Measurements from ENCODE around the gene FGFBP1.

FGFBP1 gene

DNA sequence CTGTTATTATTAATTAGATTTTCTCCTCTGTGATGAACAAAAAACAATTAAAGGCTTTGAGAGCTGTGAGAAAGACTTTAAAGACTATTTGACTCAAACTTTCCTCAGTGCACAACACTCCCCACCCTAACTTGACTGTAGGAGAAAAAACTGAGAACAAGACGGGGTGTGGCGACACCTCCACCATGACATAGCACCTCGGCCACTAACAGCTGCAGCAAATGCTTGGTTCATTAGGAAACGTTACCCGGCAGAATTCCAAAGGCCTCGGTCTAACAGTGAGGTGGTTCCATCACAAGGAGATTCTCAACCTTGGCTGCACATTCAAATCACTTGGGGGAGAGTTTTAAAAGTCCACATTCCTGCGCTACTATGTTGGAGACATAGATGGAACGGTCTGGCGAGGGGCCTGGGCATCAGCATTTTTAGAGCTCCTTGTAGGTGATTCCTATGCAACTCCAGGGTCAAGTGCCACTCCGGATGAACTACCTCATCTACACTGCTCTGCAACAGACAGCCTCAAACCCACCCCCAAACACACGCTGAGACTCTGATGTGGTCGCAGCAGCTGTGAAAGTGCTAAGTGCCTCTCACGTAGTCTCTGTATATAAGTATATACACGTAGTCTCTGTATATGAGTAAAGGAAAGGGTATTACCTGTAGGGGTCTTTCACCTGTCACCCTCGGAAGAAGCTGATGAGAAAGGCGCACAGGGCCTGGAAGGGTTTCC lies 23.4 kb upstream of the FGFBP1 start:
- Histone ChIP-seq H3K4me3 (ENCODE audit: low read depth, low read length) (no peak overlapping the region), H3K9me3 (ENCODE audit: control insufficient read depth, insufficient read depth, low read depth, low read length) (no peaks in the 10 kb centered on the region), H3K36me3 (ENCODE audit: control insufficient read depth in 2 of 2, insufficient read depth in 1 of 2, low read length in 2 of 2) (no peaks in the 10 kb centered on the region), H3K4me1 (ENCODE audit: control insufficient read depth, insufficient read depth, low read length) (no peaks in the 10 kb centered on the region), H3K27ac (ENCODE audit: extremely low read depth, low read depth, low read length) (no peak overlapping the region)
- ChIA-PET POLR2A (no interaction called here), CTCF (interaction anchor here (0.6 to 1.8 kb wide), 7 partner anchors 36 to 305 kb away, joined by 3 to 12 read pairs (median 3); no protein-coding TSS in a partner anchor)
- TF ChIP-seq, protein P1, sequence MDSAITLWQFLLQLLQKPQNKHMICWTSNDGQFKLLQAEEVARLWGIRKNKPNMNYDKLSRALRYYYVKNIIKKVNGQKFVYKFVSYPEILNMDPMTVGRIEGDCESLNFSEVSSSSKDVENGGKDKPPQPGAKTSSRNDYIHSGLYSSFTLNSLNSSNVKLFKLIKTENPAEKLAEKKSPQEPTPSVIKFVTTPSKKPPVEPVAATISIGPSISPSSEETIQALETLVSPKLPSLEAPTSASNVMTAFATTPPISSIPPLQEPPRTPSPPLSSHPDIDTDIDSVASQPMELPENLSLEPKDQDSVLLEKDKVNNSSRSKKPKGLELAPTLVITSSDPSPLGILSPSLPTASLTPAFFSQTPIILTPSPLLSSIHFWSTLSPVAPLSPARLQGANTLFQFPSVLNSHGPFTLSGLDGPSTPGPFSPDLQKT (IDR thresholded peaks at IDR 0.05; ENCODE audit: borderline replicate concordance, low read depth, low read length), result no peak
- no peak for TF ChIP-seq BCL11B (tag by site-specific recombination; IDR thresholded peaks at IDR 0.05; ENCODE audit: low read depth)
- no peak for TF ChIP-seq ZNF221 (tag by site-specific recombination; IDR thresholded peaks at IDR 0.05; ENCODE audit: borderline replicate concordance)
- no peak for TF ChIP-seq HOXD13 (CRISPR knock-in tag; IDR thresholded peaks at IDR 0.05; ENCODE audit: borderline replicate concordance)
- no peak for TF ChIP-seq GLIS2 (tag by site-specific recombination; IDR thresholded peaks at IDR 0.05)
- TF ChIP-seq ZNF19 (tag by site-specific recombination; IDR thresholded peaks at IDR 0.05; ENCODE audit: low read depth), result no peak
- TF ChIP-seq ZNF23 (tag by site-specific recombination; IDR thresholded peaks at IDR 0.05; ENCODE audit: borderline replicate concordance), result no peak
- TF ChIP-seq, protein P2, sequence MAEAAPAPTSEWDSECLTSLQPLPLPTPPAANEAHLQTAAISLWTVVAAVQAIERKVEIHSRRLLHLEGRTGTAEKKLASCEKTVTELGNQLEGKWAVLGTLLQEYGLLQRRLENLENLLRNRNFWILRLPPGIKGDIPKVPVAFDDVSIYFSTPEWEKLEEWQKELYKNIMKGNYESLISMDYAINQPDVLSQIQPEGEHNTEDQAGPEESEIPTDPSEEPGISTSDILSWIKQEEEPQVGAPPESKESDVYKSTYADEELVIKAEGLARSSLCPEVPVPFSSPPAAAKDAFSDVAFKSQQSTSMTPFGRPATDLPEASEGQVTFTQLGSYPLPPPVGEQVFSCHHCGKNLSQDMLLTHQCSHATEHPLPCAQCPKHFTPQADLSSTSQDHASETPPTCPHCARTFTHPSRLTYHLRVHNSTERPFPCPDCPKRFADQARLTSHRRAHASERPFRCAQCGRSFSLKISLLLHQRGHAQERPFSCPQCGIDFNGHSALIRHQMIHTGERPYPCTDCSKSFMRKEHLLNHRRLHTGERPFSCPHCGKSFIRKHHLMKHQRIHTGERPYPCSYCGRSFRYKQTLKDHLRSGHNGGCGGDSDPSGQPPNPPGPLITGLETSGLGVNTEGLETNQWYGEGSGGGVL (tag by site-specific recombination; IDR thresholded peaks at IDR 0.05), result no peak
- TF ChIP-seq RBAK (tag by site-specific recombination; IDR thresholded peaks at IDR 0.05), result no peak
- TF ChIP-seq OSR2 (tag by site-specific recombination; IDR thresholded peaks at IDR 0.05), result no peak
- TF ChIP-seq, protein P3, sequence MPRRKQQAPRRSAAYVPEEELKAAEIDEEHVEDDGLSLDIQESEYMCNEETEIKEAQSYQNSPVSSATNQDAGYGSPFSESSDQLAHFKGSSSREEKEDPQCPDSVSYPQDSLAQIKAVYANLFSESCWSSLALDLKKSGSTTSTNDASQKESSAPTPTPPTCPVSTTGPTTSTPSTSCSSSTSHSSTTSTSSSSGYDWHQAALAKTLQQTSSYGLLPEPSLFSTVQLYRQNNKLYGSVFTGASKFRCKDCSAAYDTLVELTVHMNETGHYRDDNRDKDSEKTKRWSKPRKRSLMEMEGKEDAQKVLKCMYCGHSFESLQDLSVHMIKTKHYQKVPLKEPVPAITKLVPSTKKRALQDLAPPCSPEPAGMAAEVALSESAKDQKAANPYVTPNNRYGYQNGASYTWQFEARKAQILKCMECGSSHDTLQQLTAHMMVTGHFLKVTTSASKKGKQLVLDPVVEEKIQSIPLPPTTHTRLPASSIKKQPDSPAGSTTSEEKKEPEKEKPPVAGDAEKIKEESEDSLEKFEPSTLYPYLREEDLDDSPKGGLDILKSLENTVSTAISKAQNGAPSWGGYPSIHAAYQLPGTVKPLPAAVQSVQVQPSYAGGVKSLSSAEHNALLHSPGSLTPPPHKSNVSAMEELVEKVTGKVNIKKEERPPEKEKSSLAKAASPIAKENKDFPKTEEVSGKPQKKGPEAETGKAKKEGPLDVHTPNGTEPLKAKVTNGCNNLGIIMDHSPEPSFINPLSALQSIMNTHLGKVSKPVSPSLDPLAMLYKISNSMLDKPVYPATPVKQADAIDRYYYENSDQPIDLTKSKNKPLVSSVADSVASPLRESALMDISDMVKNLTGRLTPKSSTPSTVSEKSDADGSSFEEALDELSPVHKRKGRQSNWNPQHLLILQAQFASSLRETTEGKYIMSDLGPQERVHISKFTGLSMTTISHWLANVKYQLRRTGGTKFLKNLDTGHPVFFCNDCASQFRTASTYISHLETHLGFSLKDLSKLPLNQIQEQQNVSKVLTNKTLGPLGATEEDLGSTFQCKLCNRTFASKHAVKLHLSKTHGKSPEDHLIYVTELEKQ (tag by site-specific recombination; IDR thresholded peaks at IDR 0.05; ENCODE audit: borderline replicate concordance), result no peak
- TF ChIP-seq ZNF16 (tag by site-specific recombination; IDR thresholded peaks at IDR 0.05; ENCODE audit: low read depth), result no peak
- TF ChIP-seq, protein P4, sequence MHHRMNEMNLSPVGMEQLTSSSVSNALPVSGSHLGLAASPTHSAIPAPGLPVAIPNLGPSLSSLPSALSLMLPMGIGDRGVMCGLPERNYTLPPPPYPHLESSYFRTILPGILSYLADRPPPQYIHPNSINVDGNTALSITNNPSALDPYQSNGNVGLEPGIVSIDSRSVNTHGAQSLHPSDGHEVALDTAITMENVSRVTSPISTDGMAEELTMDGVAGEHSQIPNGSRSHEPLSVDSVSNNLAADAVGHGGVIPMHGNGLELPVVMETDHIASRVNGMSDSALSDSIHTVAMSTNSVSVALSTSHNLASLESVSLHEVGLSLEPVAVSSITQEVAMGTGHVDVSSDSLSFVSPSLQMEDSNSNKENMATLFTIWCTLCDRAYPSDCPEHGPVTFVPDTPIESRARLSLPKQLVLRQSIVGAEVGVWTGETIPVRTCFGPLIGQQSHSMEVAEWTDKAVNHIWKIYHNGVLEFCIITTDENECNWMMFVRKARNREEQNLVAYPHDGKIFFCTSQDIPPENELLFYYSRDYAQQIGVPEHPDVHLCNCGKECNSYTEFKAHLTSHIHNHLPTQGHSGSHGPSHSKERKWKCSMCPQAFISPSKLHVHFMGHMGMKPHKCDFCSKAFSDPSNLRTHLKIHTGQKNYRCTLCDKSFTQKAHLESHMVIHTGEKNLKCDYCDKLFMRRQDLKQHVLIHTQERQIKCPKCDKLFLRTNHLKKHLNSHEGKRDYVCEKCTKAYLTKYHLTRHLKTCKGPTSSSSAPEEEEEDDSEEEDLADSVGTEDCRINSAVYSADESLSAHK (tag by site-specific recombination; IDR thresholded peaks at IDR 0.05), result no peak
- TF ChIP-seq ZXDB (tag by site-specific recombination; IDR thresholded peaks at IDR 0.05), result no peak

DNA sequence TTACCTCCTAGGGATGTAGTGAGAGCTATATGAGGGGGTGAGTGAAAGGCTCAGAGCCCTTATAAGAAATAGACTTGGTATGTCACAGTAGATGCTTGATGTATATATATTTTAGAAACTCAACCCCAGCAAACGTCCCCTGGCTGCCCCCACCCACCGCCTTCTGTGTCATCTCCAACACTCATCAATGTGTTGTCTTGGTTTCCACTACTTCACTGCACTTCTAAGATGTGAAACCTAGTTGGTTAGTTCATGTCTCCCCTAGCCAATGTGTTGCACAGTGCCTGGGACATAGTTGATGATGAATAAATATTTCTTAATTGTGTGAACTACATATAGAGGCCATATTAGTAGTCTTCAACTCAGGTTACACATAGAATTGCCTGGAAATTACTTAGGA lies 20.0 kb upstream of the FGFBP1 start:
- ChIA-PET POLR2A (no interaction called here), CTCF (interaction anchor here (0.9 to 2.0 kb wide), 5 partner anchors 20 to 153 kb away, joined by 3 to 13 read pairs (median 3); no protein-coding TSS in a partner anchor)
- Histone ChIP-seq H3K27ac (ENCODE audit: extremely low read depth, low read depth, low read length) (no peak overlapping the region), H3K4me3 (ENCODE audit: low read depth, low read length) (no peak overlapping the region), H3K36me3 (ENCODE audit: control insufficient read depth in 2 of 2, insufficient read depth in 1 of 2, low read length in 2 of 2) (no peaks in the 10 kb centered on the region), H3K9me3 (ENCODE audit: control insufficient read depth, insufficient read depth, low read depth, low read length) (no peaks in the 10 kb centered on the region), H3K4me1 (ENCODE audit: control insufficient read depth, insufficient read depth, low read length) (no peaks in the 10 kb centered on the region)
- no peak for TF ChIP-seq TCF7L2 (IDR thresholded peaks at IDR 0.05; ENCODE audit: borderline replicate concordance, low read depth, low read length)
- no peak for TF ChIP-seq YY1 (tag by site-specific recombination; IDR thresholded peaks at IDR 0.05)
- TF ChIP-seq, protein P5, sequence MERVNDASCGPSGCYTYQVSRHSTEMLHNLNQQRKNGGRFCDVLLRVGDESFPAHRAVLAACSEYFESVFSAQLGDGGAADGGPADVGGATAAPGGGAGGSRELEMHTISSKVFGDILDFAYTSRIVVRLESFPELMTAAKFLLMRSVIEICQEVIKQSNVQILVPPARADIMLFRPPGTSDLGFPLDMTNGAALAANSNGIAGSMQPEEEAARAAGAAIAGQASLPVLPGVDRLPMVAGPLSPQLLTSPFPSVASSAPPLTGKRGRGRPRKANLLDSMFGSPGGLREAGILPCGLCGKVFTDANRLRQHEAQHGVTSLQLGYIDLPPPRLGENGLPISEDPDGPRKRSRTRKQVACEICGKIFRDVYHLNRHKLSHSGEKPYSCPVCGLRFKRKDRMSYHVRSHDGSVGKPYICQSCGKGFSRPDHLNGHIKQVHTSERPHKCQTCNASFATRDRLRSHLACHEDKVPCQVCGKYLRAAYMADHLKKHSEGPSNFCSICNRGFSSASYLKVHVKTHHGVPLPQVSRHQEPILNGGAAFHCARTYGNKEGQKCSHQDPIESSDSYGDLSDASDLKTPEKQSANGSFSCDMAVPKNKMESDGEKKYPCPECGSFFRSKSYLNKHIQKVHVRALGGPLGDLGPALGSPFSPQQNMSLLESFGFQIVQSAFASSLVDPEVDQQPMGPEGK (tag by site-specific recombination; IDR thresholded peaks at IDR 0.05), result no peak
- no peak for TF ChIP-seq ZNF660 (tag by site-specific recombination; IDR thresholded peaks at IDR 0.05)
- TF ChIP-seq IKZF3 (tag by site-specific recombination; IDR thresholded peaks at IDR 0.05), result no peak
- TF ChIP-seq, protein P6, sequence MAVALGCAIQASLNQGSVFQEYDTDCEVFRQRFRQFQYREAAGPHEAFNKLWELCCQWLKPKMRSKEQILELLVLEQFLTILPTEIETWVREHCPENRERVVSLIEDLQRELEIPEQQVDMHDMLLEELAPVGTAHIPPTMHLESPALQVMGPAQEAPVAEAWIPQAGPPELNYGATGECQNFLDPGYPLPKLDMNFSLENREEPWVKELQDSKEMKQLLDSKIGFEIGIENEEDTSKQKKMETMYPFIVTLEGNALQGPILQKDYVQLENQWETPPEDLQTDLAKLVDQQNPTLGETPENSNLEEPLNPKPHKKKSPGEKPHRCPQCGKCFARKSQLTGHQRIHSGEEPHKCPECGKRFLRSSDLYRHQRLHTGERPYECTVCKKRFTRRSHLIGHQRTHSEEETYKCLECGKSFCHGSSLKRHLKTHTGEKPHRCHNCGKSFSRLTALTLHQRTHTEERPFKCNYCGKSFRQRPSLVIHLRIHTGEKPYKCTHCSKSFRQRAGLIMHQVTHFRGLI (tag by site-specific recombination; IDR thresholded peaks at IDR 0.05), result no peak

Measured in HEK293 (cell line).